Measurements from ENCODE around the gene PIGC. TPM values are rescaled to one million over a fixed set of nuclear protein-coding genes. Genes with fewer than 3 reads are reported as not detected.

Gene PIGC
- total RNA-seq, 1 experiment from 2014 or later: 17.5 TPM

DNA sequence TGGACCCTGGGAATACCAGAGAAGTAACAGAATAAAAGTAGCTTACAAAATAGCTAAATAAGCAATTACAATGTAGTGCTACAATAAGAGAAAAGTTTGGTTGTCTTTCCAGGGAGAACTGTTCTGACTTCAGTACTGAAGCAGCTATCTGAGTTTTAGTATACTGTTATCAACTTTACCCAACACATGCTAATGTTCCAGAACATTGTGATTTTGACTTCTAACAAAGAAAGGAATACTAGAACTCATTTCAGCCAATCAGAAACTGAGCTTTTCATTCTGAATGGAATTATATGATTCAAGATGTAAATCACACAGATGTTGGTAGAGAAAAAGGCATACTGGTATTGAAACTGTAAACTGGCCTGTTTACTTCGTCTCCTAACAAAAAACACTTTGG, 23.5 kb downstream of the PIGC start, which contains the start of gene C1orf105:
Gene C1orf105, plus strand, starts transcription at position 301 of the 400 bp plus-strand sequence. CDS start 201 bp downstream, outside the sequence.
- Histone ChIP-seq H2BK12ac (ENCODE audit: insufficient read length, low read depth, low read length) (no peak within 1 kb of the TSS), H3T11ph (ENCODE audit: low read length) (no peak within 1 kb of the TSS), H4K20me1 (ENCODE audit: control insufficient read depth, insufficient read depth, insufficient read length) (no peaks in the 10 kb centered on the region), H3K23me2 (ENCODE audit: insufficient read length, low read depth, low read length, poor library complexity, severe bottlenecking) (no peaks in the 10 kb centered on the region), H3K4ac (ENCODE audit: low read depth, low read length) (no peak within 1 kb of the TSS), H2BK5ac (ENCODE audit: insufficient read length, low read length) (no peak within 1 kb of the TSS), H3K27me3 (ENCODE audit: insufficient read depth, low read length) (no peaks in the 10 kb centered on the region), H3K4me2 (ENCODE audit: insufficient read depth, insufficient read length, low read length) (no peak within 1 kb of the TSS), H4K5ac (ENCODE audit: insufficient read length, low read depth, low read length) (no peak within 1 kb of the TSS), H3K9ac (ENCODE audit: extremely low read depth, insufficient read length, low read length) (no peak within 1 kb of the TSS), H4K8ac (replicated peaks; ENCODE audit: insufficient read length, low read depth, low read length) (no peak within 1 kb of the TSS), H3K4me1 (ENCODE audit: insufficient read depth, low read length) (no peaks in the 10 kb centered on the region), H3K14ac (ENCODE audit: insufficient read depth, low read length) (no peak within 1 kb of the TSS), H3K56ac (ENCODE audit: insufficient read length, low read depth, low read length) (no peak within 1 kb of the TSS), H2BK20ac (ENCODE audit: low read depth, low read length, poor library complexity, severe bottlenecking) (no peak within 1 kb of the TSS), H2BK15ac (ENCODE audit: low read depth, low read length) (no peak within 1 kb of the TSS), H3K23ac (ENCODE audit: insufficient read length, low read depth, low read length) (no peak within 1 kb of the TSS), H2AFZ (ENCODE audit: low read length) (no peak within 1 kb of the TSS), H4K91ac (ENCODE audit: insufficient read length, low read depth, low read length) (no peak within 1 kb of the TSS), H3K9me3 (ENCODE audit: control insufficient read depth, low read depth, low read length) (no peaks in the 10 kb centered on the region), H3K79me1 (ENCODE audit: insufficient read depth, low read depth, low read length, poor library complexity, severe bottlenecking) (no peaks in the 10 kb centered on the region), H3K79me2 (ENCODE audit: insufficient read depth, low read length) (no peaks in the 10 kb centered on the region), H2BK120ac (ENCODE audit: low read depth, low read length, poor library complexity, severe bottlenecking) (no peak within 1 kb of the TSS), H2AK5ac (ENCODE audit: insufficient read length, low read length) (no peak within 1 kb of the TSS), H3K27ac (ENCODE audit: insufficient read length, low read depth, low read length) (no peak within 1 kb of the TSS), H3K18ac (ENCODE audit: insufficient read length, low read depth, low read length) (no peak within 1 kb of the TSS)
- H3K36me3 Mint-ChIP-seq (ENCODE audit: insufficient read depth in 1 of 3, low read depth in 3 of 3): no peaks in the 10 kb centered on the region; a peak in 1 of 7 replicates
- no peak within 1 kb of the TSS for H3K4me3 Mint-ChIP-seq
- TF ChIP-seq CTCF (conservative IDR thresholded peaks at IDR 0.05): no peak
- H3K4me1 Mint-ChIP-seq: peaks cover 19 to 22% of the 10 kb centered on the region in 2 experiments
- DNase-seq: no peak
- no peak within 1 kb of the TSS for H3K27ac Mint-ChIP-seq
- H3K27me3 Mint-ChIP-seq (ENCODE audit: low read depth): no peaks in the 10 kb centered on the region
- H3K9me3 Mint-ChIP-seq: no peaks in the 10 kb centered on the region
- WGBS (ENCODE audit: extremely low coverage, insufficient read length, low lambda C conversion rate): no CpG with 5 or more reads among the region's 1 CpG

Data from H9 (cell line).